ENCODE data around the gene SSBP4.

GRCh38 chr19:18444513-18444912 lies 25.3 kb downstream of the SSBP4 start:
- TF ChIP-seq CTCF (IDR thresholded peaks at IDR 0.05) (no peak), POLR2A (IDR thresholded peaks at IDR 0.05) (no peak)

Data from lower leg skin (tissue), 3 donors.